KOPT-K1 (cell line): Measurements from ENCODE around the gene BHLHE40.

ENCODE experiments used
- H3K27ac ChIP-seq: fragments of 200-600 bp; sonication (generic); 2 replicates; pipeline ENCODE4 v1.5.1; 2016; ENCODE audit warnings: antibody characterized with exemption, mild to moderate bottlenecking, low read depth, low read length; ENCODE audit not compliant: poor library complexity, severe bottlenecking
- H3K36me3 ChIP-seq: fragments of 200-600 bp; sonication (generic); 2 replicates; pipeline ENCODE4 v1.5.1; 2017; ENCODE audit warnings: antibody characterized with exemption, mild to moderate bottlenecking, low read length, moderate library complexity; ENCODE audit not compliant: insufficient read depth
- H3K9me3 ChIP-seq: fragments of 200-600 bp; sonication (generic); 2 replicates; pipeline ENCODE4 v1.5.1; 2017; ENCODE audit warnings: antibody characterized with exemption, low read length, mild to moderate bottlenecking; ENCODE audit not compliant: insufficient read depth, poor library complexity, severe bottlenecking

The BHLHE40 gene

GRCh38 chr3:5013021-5013906, 34.0 kb downstream of the BHLHE40 start:
- Histone ChIP-seq H3K27ac (no peak overlapping the region), H3K36me3 (no peaks in the 10 kb centered on the region), H3K9me3 (no peaks in the 10 kb centered on the region)

- Histone ChIP-seq H3K9me3 (no peaks in the 10 kb centered on the region), H3K36me3 (no peaks in the 10 kb centered on the region), H3K27ac (no peak overlapping the region)
These were observed 35.2 kb downstream of the BHLHE40 start for GRCh38 chr3:5014391-5014790.

GRCh38 chr3:5015056-5015455, 35.8 kb downstream of the BHLHE40 start:
- Histone ChIP-seq H3K9me3 (no peaks in the 10 kb centered on the region), H3K27ac (no peak overlapping the region), H3K36me3 (no peaks in the 10 kb centered on the region)

GRCh38 chr3:5016211-5017161, 37.2 kb downstream of the BHLHE40 start:
- Histone ChIP-seq H3K9me3 (no peaks in the 10 kb centered on the region), H3K27ac (no peak overlapping the region), H3K36me3 (no peaks in the 10 kb centered on the region)

GRCh38 chr3:5017925-5018531, 38.8 kb downstream of the BHLHE40 start:
- no peaks in the 10 kb centered on the region for H3K36me3 ChIP-seq
- no peak overlapping the region for H3K27ac ChIP-seq
- no peaks in the 10 kb centered on the region for H3K9me3 ChIP-seq

GRCh38 chr3:5019411-5020241, 40.4 kb downstream of the BHLHE40 start:
- H3K27ac ChIP-seq: peak overlapping the region; percentile 3
- H3K36me3 ChIP-seq: no peaks in the 10 kb centered on the region
- H3K9me3 ChIP-seq: no peaks in the 10 kb centered on the region

- H3K27ac ChIP-seq: no peak overlapping the region
- no peaks in the 10 kb centered on the region for H3K9me3 ChIP-seq
- H3K36me3 ChIP-seq: no peaks in the 10 kb centered on the region
These were observed 41.0 kb downstream of the BHLHE40 start for GRCh38 chr3:5020242-5020722.

GRCh38 chr3:5021116-5022092, 42.2 kb downstream of the BHLHE40 start:
- no peaks in the 10 kb centered on the region for H3K9me3 ChIP-seq
- H3K27ac ChIP-seq: no peak overlapping the region
- no peaks in the 10 kb centered on the region for H3K36me3 ChIP-seq

- no peak overlapping the region for H3K27ac ChIP-seq
- H3K9me3 ChIP-seq: no peaks in the 10 kb centered on the region
- no peaks in the 10 kb centered on the region for H3K36me3 ChIP-seq
These were observed 43.1 kb downstream of the BHLHE40 start for GRCh38 chr3:5022187-5022965.

GRCh38 chr3:5022966-5023776, 43.9 kb downstream of the BHLHE40 start:
- H3K36me3 ChIP-seq: no peaks in the 10 kb centered on the region
- H3K9me3 ChIP-seq: no peaks in the 10 kb centered on the region
- no peak overlapping the region for H3K27ac ChIP-seq

- Histone ChIP-seq H3K9me3 (no peaks in the 10 kb centered on the region), H3K36me3 (no peaks in the 10 kb centered on the region), H3K27ac (no peak overlapping the region)
These were observed 44.6 kb downstream of the BHLHE40 start for GRCh38 chr3:5023777-5024346.

- no peak overlapping the region for H3K27ac ChIP-seq
- no peaks in the 10 kb centered on the region for H3K36me3 ChIP-seq
- no peaks in the 10 kb centered on the region for H3K9me3 ChIP-seq
These were observed 46.8 kb downstream of the BHLHE40 start for GRCh38 chr3:5026046-5026362.
